Skin of body (tissue), 3 donors: ENCODE measurements around the gene TMEM17. TPM values are rescaled to one million over a fixed set of nuclear protein-coding genes. Genes with fewer than 3 reads are reported as not detected.

Source experiments
- DNase-seq: peaks from one replicate; lab custom pipeline; 2025; lab: John Stamatoyannopoulos, UW
- small RNA-seq: library from RNA; depleted of rRNA; stranded (forward); fragments of <200 nt; gene quantifications from one replicate; pipeline ENCODE3, GENCODE V24; 2014; ENCODE audit warnings: low replicate concordance
- total RNA-seq: library from RNA; depleted of rRNA; stranded (reverse); fragments of >200 nt; gene quantifications from one replicate; pipeline ENCODE4 v1.2.3, GENCODE V29; 2014

Gene TMEM17
- total RNA-seq, 1 donor from 2014 or later, result 3.3 TPM

GRCh38 chr2:62456721-62457539 lies 49.1 kb downstream of the TMEM17 start:
- DNase-seq, result peak; percentile 26

DNA sequence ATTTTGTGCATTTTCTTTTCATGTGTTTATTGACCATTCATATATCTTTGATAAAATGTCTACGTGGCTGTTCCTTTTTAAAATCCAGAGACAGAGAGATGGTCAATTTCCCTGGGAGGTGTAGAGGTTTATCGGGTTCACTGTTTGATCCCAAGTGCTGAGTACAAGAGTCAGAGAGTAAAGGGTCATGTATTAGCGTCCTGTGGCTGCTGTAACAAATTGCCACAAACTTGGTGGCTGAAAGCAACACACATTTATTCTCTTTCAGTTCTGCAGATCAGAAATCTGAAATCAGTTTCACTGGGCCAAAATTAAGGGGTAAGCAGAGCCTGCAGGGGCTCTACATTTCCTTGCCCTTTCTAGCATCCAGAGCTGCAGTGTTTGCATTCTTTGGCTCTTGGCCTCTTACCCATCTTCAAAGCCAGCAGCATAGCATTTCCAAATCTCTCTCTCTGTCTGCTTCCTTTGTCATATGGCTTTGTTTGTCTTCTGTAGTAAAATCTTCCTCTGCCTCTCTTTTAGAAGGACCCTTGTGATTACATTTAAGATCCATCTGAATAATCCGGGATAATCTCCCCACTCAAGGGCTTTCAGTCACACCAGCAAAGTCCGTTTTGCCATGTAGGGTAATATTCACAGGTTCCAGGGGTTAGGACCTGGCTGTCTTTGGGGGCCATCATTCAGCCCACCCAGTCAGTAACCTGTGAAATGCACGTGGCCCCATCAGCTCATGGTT lies 49.9 kb downstream of the TMEM17 start:
- no peak for DNase-seq

DNA sequence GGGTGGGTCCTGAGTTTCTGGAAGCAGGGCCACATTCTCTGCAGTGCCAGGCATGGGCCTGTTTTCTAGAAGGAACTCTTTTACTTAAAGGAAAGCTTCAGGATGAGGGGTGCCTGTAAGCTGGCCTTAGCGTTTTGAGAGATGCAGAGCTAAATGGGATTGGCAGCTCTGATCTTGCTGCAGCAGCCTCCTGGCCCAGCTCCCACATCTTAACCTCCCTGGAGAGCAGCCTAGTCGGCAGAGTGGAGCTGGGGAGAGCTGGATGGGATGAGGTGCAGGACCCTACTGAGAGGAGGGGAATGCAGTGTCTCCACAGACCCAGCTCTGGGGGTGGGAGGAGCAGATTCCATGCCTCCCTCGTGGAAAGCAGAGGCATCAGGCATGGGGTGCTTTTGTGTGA lies 52.0 kb downstream of the TMEM17 start:
- DNase-seq, result no peak

GRCh38 chr2:62452701-62453454 lies 53.1 kb downstream of the TMEM17 start:
- no peak for DNase-seq

- DNase-seq, result no peak
These were observed 55.2 kb downstream of the TMEM17 start for GRCh38 chr2:62450716-62451191.

Small RNA genes within 50 kb of the gene (small RNA-seq; reads per million reads assigned to genes)
- gene AC107083.1, result not detected
- not detected for gene RN7SL18P

Other genes with a start within 250 kb of the TMEM17 start
- gene EHBP1, start 199.5 kb upstream of the TMEM17 start, total RNA-seq, result 96.0 TPM